Lung microvascular endothelial cell (primary cell): ENCODE measurements around the gene ZNF181. TPM values are rescaled to one million over a fixed set of nuclear protein-coding genes. Genes with fewer than 3 reads are reported as not detected.

ENCODE experiments used
- DNase-seq, 2 donors: peaks; one replicate each; pipeline versions ENCODE4 v3.0.0 to v3.0.0-alpha.2; 2010; ENCODE audit warnings: low read depth in 2 of 2
- total RNA-seq: library from RNA; depleted of rRNA; stranded (reverse); fragments of >200 nt; gene quantifications from 2 replicates; pipeline ENCODE4 v1.2.1, GENCODE V29; 2014

Gene ZNF181
- total RNA-seq, 1 donor from 2014 or later: 19.0 TPM

DNA sequence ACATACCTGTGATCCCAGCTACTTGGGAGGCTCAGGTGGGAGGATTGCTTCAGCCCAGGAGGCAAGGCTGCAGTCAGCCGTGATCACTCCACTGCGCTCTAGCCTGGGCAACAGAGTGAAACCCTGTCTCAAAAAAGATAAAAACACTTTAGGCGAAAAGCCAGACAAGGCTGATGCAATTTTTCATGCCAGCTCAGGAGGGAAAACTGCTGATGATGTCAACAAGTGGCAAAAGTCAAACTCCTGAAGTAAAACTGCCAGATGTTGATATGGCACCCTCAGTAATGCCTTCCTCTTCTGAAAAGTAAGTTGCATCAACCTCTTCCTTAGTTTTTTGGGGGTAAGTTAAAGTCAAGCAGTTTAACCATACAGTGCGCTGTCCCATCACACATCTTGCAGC is 23.4 kb downstream of the ZNF181 start:
- DNase-seq: no peak

DNA sequence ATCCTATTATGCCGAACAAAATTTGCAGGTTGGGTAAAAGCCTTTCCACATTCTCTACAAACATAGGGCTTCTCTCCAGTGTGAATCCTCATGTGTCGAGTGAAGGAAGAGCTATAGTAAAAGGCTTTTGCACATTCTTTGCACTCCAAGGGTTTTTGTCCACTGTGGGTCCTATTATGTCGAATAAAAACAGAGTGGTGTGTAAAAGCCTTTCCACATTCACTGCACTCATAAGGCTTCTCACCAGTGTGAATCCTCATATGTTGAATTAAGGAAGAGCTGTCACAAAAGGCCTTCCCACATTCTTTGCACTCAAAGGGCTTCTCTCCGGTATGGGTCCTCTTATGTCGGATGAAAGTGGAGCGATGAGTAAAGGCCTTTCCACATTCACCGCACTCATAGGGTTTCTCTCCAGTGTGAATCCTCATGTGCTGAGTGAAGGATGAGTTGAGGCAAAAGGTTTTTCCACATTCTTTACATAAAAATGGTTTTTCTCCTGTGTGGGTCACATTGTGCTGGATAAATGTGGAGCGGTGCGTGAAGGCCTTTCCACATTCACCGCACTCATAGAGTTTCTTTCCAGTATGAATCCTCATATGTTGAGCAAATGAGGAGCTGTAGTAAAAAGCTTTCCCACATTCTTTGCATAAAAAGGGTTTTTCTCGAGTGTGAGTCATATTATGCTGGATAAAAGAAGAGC is 25.3 kb downstream of the ZNF181 start:
- DNase-seq: peak in 1 of 2 donors; percentile 3

DNA sequence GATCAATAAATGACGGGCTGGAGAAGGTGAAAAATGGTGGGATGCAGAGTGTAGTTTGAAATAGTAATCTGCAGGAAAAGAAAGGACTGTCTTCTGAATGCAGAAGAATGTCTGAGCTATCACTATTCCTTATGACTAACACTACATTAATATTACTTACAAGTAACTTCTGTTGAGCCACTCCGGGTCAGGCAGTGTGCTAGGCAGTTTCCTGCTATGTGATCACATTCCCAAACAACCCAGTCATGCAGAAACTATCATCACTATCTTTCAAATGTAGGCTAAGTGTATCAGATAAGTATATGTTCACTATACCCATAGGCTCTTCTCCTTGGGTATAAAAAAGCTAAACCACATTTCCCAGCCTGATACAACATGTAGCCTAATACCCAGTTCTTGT is 32.3 kb downstream of the ZNF181 start:
- DNase-seq: no peak

DNA sequence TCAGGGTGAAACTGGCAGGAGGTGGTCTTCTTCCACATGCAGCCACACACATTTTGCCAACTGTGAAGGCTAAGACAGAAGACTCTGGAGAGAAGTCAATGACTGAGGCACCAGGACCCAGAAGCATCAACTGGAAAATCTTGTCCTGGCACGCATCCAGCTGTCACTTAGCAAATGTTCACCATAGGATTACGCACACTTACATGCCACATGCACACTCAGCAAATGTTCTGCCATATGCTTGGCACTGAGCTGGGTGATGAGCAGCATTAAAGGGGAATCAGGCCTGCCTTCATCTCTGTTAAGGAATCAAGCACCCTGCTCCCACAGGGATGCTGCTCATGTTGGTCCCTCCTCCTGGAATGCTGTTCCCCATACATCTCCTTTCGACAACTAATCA is 33.9 kb downstream of the ZNF181 start:
- DNase-seq: no peak

DNA sequence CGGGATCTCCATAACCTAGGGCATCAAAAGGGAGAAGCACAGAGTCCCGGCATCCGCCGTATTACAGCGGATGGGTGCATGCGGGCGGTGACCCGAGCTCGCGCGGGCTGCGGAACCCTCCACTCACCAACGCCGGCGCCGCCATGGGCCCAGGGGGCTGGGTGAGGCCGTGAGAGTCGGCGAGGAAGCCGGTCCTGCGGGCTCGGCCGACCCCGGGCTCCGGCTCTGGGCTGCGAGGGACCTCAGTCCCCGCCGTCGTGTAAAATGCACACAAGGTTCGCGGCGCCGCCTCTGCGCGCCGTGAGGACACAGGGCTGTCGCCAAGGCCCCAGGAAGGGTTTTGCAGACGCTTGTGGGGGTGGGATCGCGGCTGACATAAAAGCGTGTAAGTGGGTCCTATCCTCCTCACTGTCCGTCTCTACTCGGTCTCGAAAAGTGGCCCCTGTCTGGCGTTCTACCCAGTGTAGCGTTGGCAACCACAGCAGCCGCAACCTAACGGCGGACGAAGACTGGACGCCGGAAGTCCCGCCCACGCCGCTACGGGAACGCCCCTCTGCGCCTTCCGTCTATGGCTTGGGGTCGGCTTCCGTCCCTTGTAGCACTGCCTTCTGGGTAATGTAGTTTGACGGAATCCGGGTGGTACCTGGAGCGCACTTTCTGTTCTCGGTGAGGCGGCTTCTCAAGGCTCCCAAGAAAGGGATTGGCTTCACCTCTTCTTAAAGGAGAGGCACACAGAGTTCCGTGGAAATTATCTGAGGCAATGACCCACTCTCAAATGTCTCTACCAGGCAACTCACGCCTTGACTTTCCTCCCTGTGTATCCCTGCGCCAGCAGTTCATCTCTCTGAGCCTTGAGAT is 38.9 kb downstream of the ZNF181 start, which contains the start of gene ZNF599:
Gene ZNF599 (minus strand): TSS at position 519 of the 858 bp plus-strand sequence. CDS start 374 bp downstream, at position 145.
- DNase-seq: peak; percentile 90 to 94

DNA sequence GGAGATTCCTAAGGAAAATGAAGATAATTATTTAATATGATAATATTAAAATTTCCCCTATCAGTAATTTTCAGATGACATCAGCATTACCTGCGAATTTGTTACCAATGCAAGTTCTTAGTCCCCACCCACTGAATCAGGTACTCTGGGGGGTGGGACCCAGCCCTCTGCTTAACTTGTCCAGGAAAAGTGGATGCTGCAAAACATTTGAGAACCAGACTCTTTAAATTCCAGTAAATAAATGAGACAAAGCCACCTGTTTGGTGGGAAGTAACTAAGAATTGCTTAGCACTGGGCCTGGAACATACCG is 39.5 kb downstream of the ZNF181 start:
- DNase-seq: no peak

DNA sequence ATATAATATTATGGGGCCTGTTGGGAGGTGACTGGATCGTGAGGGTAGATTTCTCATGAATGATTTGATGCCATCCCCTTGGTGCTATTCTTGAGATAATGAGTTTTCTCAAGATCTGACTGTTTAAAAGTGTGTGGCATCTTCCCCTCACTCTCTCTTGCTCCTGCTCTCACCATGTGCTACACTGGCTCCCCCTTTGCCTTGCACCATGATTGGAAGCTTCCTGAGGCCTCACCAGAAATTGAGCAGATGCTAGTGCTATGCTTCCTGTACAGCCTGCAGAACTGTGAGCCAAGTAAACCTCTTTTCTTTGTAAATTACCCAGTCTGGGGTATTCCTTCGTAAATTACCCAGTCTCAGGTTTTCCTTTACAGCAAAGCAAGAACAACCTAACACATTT is 40.8 kb downstream of the ZNF181 start:
- no peak for DNase-seq

DNA sequence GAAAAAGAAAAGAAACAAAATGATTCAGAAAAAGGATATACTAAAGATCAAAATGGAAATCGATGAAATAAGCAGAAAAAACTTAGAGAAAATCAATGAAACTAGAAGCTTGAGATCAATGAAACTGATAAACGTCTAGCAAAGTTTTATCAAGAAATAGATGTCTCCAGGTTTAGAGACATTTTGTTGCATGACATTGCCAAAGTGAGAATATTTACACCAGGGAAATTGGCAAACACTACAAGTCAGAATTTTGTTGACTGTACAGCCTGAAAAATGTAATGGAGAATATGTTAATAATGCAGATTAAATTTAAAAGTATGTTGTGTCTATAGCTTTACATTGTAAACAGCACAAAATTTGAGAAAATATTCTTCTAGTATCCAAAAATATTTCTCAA is 44.3 kb downstream of the ZNF181 start:
- no peak for DNase-seq

DNA sequence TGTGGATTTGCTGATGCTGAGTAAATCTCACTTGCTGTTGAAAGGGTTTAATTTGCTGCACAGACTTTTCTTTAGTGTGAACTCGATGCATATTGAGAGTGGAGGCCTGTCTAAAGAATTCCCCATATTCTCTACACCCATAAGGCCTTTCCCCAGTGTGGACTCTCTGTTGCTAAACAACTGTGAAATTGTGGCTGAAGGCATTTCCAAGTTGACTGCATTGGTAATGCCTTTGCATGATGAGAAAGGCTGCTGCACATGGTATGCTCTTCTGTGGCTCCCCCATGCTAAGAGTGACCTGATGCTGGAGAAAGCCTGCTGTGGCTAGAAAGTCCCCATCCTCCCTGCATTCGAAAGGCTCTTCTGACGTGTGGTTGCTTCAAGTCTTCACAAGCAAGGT is 45.6 kb downstream of the ZNF181 start:
- no peak for DNase-seq

DNA sequence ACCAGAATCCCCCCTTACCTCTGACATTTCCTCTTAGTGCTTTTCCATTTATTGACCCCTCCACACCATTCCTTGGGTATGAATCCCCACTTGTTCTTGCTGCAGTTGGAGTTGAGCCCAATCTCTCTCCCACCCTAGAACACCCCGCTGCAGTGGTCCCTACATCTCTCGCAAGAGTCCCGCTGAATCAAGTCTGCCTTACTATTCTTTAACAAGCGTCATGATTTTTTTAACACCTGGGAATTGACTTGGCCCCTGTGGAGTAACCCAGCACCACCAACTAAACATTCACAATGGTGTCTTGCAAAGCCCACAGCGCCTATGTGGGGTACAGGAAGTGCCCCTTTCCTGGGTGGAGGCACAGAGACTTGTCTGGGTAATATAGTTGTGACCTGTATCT is 52.2 kb downstream of the ZNF181 start:
- DNase-seq: no peak

DNA sequence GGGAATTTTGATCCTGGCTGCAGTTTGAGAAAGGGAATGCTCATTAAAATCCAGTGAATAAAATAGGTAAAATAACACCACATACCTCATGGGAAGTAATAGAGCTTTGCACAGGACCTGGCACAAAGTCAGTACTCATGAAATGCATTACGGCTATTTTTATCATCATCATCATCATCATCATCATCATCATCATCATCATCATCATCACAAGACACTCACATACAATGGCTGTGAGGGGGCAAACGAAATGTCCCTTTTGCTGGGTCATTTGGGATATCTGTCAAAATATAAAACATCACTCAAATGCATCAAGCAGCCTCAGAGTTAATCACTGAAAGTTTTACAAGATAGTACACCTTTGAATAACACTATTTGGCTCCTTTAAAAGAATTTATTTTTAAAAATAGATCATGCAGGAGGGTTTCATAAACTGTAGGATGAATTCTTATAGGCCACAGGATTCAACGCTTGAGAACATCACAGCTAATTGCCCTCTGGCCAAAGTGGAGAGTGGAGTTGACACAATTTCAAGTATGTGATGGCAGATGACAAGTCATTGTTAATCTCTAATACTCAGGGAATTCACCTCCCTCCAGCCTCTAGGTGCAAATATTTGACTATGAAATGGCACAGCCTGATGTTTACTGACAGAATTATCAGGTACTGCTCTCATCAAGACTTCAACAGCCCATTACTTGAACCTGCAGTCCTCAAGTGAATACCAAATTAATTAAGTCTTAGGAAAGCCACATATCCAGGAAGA is 53.2 kb downstream of the ZNF181 start:
- no peak for DNase-seq

DNA sequence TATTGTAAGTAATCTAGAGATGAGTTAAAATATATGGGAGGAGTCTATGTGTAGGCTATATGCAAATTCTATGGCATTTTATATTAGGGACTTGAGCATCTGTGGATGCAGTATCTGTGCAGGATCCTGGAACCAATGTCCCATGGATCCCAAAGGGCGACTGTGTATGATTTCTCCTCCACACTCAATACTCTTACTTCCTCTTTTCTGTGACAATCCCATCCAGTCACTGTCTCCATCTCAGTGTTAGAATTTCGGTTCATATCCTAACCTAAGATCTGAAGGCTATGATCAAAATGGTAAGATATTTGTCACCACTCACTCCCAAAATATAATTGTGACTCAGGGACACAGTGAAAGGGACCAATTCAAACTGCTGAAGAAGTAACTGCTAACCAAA is 54.0 kb downstream of the ZNF181 start:
- no peak for DNase-seq

DNA sequence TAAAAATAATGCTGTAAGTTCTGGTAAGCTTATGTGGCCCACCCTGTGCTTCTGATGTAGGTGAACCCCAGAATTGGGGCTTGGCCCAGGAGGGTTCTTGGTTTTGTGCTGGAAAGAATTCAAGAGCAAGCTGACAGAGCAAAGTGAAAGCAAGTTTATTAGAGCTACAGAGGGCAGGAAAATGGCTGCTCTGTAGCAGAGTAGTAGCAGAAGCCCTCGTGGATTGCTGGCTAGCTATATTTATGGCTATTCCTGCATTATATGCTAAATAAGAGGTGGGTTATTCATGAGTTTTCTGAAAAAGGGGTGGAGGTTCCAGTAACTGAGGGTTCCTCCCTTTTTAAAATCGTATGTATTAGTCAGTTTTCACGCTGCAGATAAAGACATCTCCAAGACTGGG is 59.5 kb downstream of the ZNF181 start:
- DNase-seq: peak; percentile 7 to 16

DNA sequence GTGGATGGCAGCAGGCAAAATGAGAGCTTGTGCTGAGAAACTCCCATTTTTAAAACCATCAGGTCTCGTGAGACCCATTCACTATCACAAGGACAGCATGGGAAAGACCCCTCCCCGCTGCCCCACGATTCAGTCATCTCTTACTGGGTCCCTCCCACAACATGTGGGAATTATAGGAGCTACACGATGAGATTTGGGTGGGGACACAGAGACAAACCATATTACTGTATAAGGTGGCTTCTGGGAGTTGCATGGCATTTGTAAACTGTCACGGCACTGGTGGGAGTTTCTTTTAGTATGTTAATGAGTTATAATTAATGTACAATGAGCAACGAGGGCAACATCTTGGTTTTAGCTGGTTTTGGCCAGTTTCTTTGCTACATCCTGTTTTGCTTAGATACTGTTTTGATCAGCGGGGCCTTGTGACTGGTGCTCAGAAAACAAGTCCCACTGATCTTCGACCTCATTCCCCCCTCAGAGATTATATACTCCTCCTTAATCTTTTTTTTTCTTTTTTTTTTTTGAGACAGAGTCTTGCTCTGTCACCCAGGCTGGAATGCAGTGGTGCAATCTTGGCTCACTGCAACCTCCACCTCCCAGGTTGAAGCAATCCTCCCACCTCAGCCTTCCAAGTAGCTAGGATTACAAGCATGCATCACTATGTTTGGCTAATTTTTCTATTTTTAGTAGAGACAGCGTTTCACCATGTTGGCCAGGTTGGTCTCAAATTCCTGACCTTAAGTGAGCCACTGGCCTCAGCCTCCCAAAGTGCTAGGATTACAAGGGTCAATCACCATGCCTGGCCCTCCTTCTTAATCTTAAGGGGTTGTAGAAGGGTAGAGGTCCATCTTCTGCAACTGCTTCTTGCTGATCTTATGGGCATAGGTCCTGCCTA is 60.3 kb downstream of the ZNF181 start:
- DNase-seq: no peak

Other genes starting within 250 kb of the ZNF181 start
- gene SCGB2B2, start 57.1 kb upstream of the ZNF181 start, total RNA-seq: not detected in 2 replicates
- 8.7 and 11.9 TPM in 2 replicates for gene ZNF302, start 56.6 kb upstream of the ZNF181 start, total RNA-seq
- gene ZNF599, start 39.0 kb downstream of the ZNF181 start, total RNA-seq: 3.3 and 4.6 TPM in 2 replicates
- 3.9 and 4.4 TPM in 2 replicates for gene ZNF30, start 192.7 kb downstream of the ZNF181 start, total RNA-seq
- 25.9 and 39.1 TPM in 2 replicates for gene ZNF792, start 230.0 kb downstream of the ZNF181 start, total RNA-seq